Neutrophil (primary cell): ENCODE data around the gene WDR70.

Experiments
- H3K27ac ChIP-seq: fragments of 200-600 bp; sonication (generic); 2 replicates; pipeline ENCODE4 v1.5.1; 2016; ENCODE audit warnings: mild to moderate bottlenecking, moderate library complexity
- H3K27me3 ChIP-seq: fragments of 200-600 bp; sonication (generic); 2 replicates; pipeline ENCODE4 v1.6.0; 2016; ENCODE audit warnings: mild to moderate bottlenecking
- H3K36me3 ChIP-seq: fragments of 200-600 bp; sonication (generic); 2 replicates; pipeline ENCODE4 v1.5.1; 2017
- H3K4me1 ChIP-seq, 2 experiments: fragments of 200-600 bp in 1 of 2; sonication (generic) in 1 of 2; 1 replicate in 1 of 2; 2 replicates in 1 of 2; pipeline versions ENCODE4 v1.5.1 to v1.6.1; 2013 to 2016; ENCODE audit warnings: low read depth in 1 of 2, low read length in 1 of 2, mild to moderate bottlenecking in 1 of 2, moderate library complexity in 1 of 2; ENCODE audit not compliant: control insufficient read depth in 1 of 2, insufficient read depth in 1 of 2
- H3K4me3 ChIP-seq, 2 experiments: fragments of 200-600 bp in 1 of 2; sonication (generic) in 1 of 2; 1 replicate in 1 of 2; 2 replicates in 1 of 2; pipeline ENCODE4 v1.5.1; 2013 to 2016; ENCODE audit warnings: low read depth in 1 of 2, low read length in 1 of 2, mild to moderate bottlenecking in 1 of 2, moderate library complexity in 1 of 2
- H3K9me3 ChIP-seq: fragments of 200-600 bp; sonication (generic); 2 replicates; pipeline ENCODE4 v1.5.1; 2016
- CTCF ChIP-seq: fragments of 200-600 bp; sonication (generic); IDR thresholded peaks from 2 replicates; pipeline ENCODE4 v1.5.1; 2016; ENCODE audit warnings: antibody characterized with exemption

The WDR70 gene

GRCh38 chr5:37539459-37539858 lies 160.3 kb downstream of the WDR70 start:
- Histone ChIP-seq H3K9me3 (no peaks in the 10 kb centered on the region), H3K4me3 (no peak overlapping the region), H3K4me1 (no peaks in the 10 kb centered on the region), H3K36me3 (no peaks in the 10 kb centered on the region), H3K27ac (no peak overlapping the region), H3K27me3 (no peaks in the 10 kb centered on the region)
- TF ChIP-seq CTCF, result no peak

GRCh38 chr5:37543216-37543615 lies 164.1 kb downstream of the WDR70 start:
- TF ChIP-seq CTCF, result no peak
- Histone ChIP-seq H3K27ac (no peak overlapping the region), H3K4me3 (no peak overlapping the region), H3K36me3 (no peaks in the 10 kb centered on the region), H3K27me3 (no peaks in the 10 kb centered on the region), H3K4me1 (no peaks in the 10 kb centered on the region), H3K9me3 (no peaks in the 10 kb centered on the region)

- Histone ChIP-seq H3K36me3 (no peaks in the 10 kb centered on the region), H3K9me3 (no peaks in the 10 kb centered on the region), H3K4me1 (peaks cover 5 to 11% of the 10 kb centered on the region in 2 experiments), H3K27ac (no peak overlapping the region), H3K27me3 (no peaks in the 10 kb centered on the region), H3K4me3 (no peak overlapping the region)
- no peak for TF ChIP-seq CTCF
These were observed 170.3 kb downstream of the WDR70 start for GRCh38 chr5:37549411-37549810.

DNA sequence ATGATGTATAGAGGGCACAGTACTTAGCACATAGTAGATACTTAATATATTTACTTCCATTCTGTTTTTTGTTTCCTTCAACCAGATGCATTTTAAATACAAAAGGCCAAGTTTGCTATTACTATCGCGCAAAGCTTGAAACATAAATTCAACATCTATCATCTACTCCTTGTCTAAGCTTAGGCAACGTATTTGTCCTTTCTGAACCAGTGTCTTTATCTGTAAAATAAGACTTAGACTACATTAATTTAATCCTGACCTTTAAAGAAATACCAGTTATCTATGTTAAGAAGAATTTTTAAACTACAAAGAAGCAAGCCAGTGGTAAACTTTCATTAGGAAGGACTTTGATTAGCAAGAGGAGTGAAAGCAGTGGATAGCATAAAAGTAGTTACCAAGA lies 173.0 kb downstream of the WDR70 start:
- H3K27me3 ChIP-seq, result no peaks in the 10 kb centered on the region
- no peak overlapping the region for H3K4me3 ChIP-seq
- H3K9me3 ChIP-seq, result no peaks in the 10 kb centered on the region
- TF ChIP-seq CTCF, result no peak
- H3K36me3 ChIP-seq, result no peaks in the 10 kb centered on the region
- H3K4me1 ChIP-seq, result peaks cover 5 to 11% of the 10 kb centered on the region in 2 experiments
- H3K27ac ChIP-seq, result no peak overlapping the region

- no peak for TF ChIP-seq CTCF
- peaks cover 9 to 11% of the 10 kb centered on the region in 2 experiments for H3K4me1 ChIP-seq
- H3K27me3 ChIP-seq, result no peaks in the 10 kb centered on the region
- no peaks in the 10 kb centered on the region for H3K9me3 ChIP-seq
- no peaks in the 10 kb centered on the region for H3K36me3 ChIP-seq
- peak overlapping the region in 1 of 2 experiments; percentile 34 for H3K4me3 ChIP-seq
- H3K27ac ChIP-seq, result peak overlapping the region; percentile 54
These were observed 173.9 kb downstream of the WDR70 start for GRCh38 chr5:37552770-37553719.
